Vagina (tissue), 2 donors: Measurements from ENCODE around the gene MTURN.

Experiments
- CTCF ChIP-seq, 3 experiments: fragments of 450-650 bp in 2 of 3; fragments of 200-600 bp in 1 of 3; sonication (generic) in 1 of 3; IDR thresholded peaks; one replicate each; pipeline ENCODE4 v1.5.1; 2017 to 2019; ENCODE audit warnings: antibody characterized with exemption in 3 of 3, mild to moderate bottlenecking in 2 of 3, moderate library complexity in 2 of 3
- POLR2A ChIP-seq, 2 donors: fragments of 450-650 bp; IDR thresholded peaks; one replicate each; pipeline ENCODE4 v1.6.1; 2017; ENCODE audit warnings: antibody characterized with exemption in 2 of 2, mild to moderate bottlenecking in 2 of 2, moderate library complexity in 2 of 2

GRCh38 chr7:30206942-30207341 lies 72.2 kb downstream of the MTURN start:
- TF ChIP-seq CTCF (IDR thresholded peaks at IDR 0.05) (no peak), POLR2A (IDR thresholded peaks at IDR 0.05) (no peak)
